ENCODE results near the gene MZF1. TPM values are rescaled to one million over a fixed set of nuclear protein-coding genes. Genes with fewer than 3 reads are reported as not detected.

MZF1 gene
- total and polyA plus RNA-seq, 2 donors (not counting 1 experiment from before 2014, with no cell fraction given) = 4.1 to 14.9 TPM

DNA sequence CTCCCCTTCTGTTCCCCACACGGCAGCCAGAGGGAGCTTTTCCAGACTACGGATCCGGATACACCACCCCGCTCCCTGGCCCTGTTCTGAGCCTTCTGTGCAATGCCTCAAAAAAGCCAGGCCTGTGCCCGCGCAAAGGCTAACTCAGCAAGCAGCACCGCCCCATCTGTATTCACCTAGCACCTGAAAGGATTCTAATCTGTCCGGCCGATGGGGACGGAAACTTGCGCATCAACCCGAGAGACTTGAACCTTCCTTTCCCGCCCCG lies 54.1 kb downstream of the MZF1 start:
- peaks cover 9% of the 10 kb centered on the region for H3K4me1 ChIP-seq (ENCODE audit: control insufficient read depth, extremely low read depth, insufficient read depth, low read length)
- TF ChIP-seq, protein P1, sequence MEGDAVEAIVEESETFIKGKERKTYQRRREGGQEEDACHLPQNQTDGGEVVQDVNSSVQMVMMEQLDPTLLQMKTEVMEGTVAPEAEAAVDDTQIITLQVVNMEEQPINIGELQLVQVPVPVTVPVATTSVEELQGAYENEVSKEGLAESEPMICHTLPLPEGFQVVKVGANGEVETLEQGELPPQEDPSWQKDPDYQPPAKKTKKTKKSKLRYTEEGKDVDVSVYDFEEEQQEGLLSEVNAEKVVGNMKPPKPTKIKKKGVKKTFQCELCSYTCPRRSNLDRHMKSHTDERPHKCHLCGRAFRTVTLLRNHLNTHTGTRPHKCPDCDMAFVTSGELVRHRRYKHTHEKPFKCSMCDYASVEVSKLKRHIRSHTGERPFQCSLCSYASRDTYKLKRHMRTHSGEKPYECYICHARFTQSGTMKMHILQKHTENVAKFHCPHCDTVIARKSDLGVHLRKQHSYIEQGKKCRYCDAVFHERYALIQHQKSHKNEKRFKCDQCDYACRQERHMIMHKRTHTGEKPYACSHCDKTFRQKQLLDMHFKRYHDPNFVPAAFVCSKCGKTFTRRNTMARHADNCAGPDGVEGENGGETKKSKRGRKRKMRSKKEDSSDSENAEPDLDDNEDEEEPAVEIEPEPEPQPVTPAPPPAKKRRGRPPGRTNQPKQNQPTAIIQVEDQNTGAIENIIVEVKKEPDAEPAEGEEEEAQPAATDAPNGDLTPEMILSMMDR (conservative IDR thresholded peaks at IDR 0.05 in 1 of 2, IDR thresholded peaks at IDR 0.05 in 1 of 2; ENCODE audit: low read depth in 1 of 2, low read length in 2 of 2) = peak; percentile 68 to 80
- no peak for TF ChIP-seq EZH2 (IDR thresholded peaks at IDR 0.05; ENCODE audit: low read length, missing control alignments)
- H2AFZ ChIP-seq (ENCODE audit: low read length) = peak overlapping the region; percentile 71
- peak overlapping the region; percentile 83 to 97 (median 92) for H3K4me3 ChIP-seq (replicated peaks in 1 of 4; ENCODE audit: control extremely low read depth in 1 of 4, insufficient read depth in 1 of 4, low read depth in 3 of 4, low read length in 4 of 4)
- peak; percentile 72 to 79 for DNase-seq (ENCODE audit: low read depth in 2 of 2)
- H4K20me1 ChIP-seq (ENCODE audit: control insufficient read depth, extremely low read depth, insufficient read depth, low read length) = no peaks in the 10 kb centered on the region
- H3K79me2 ChIP-seq (ENCODE audit: control insufficient read depth, insufficient read depth, low read length) = peaks cover 35% of the 10 kb centered on the region
- H3K9ac ChIP-seq (ENCODE audit: insufficient read depth, low read length) = peak overlapping the region; percentile 95
- H3K27me3 ChIP-seq (ENCODE audit: control insufficient read depth, insufficient read depth, low read length) = no peaks in the 10 kb centered on the region
- H3K9me3 ChIP-seq (ENCODE audit: control insufficient read depth, insufficient read depth, low read depth, low read length) = no peaks in the 10 kb centered on the region
- H3K36me3 ChIP-seq (ENCODE audit: control insufficient read depth, insufficient read depth, low read length) = peaks cover 9% of the 10 kb centered on the region
- H3K27ac ChIP-seq (ENCODE audit: insufficient read depth, low read length) = peak overlapping the region; percentile 94
- peak overlapping the region; percentile 99 for H3K4me2 ChIP-seq (ENCODE audit: extremely low read depth, insufficient read depth, low read length)

DNA sequence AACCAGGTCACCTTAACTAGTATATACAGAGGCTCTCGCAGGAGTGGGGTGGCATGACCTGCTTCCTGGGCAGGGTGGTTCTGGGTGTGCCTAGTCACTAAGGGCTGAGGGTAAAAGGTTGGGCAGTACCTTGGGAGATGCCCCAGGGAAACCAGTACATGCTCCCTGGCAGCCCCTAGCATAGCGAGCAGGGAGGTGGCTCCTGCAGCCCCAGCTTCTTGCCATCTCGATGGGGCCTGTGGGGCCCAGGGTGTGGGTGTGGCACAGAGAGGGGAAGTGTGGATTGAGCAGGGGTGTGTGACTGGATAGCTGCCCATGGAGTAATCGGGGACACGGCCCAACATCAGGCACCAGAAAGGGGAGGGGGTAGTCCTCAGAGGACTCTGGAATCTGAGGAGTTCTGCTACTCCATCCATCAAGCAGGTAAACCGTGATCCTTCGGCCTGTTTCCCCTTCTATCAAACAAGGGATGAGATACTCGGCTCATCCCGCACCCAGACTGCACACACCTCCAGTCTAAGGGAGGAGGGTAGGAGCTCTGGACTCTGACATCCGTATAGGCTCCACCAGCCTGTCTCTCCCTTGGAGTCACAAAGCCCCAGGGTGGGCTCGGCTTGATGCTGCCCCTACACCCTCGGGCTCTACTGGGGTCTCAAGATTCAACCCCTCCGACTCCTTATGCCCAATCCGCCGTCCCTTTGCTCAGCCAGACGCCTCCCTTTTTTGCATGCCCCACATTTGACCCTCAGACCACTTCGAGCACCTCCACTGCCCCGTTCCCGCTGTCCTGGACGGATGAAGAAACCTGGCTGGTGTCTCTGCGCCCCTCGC lies 54.7 kb downstream of the MZF1 start:
- H3K4me3 ChIP-seq (replicated peaks in 1 of 4; ENCODE audit: control extremely low read depth in 1 of 4, insufficient read depth in 1 of 4, low read depth in 3 of 4, low read length in 4 of 4) = peak overlapping the region; percentile 83 to 97 (median 92)
- H3K4me2 ChIP-seq (ENCODE audit: extremely low read depth, insufficient read depth, low read length) = peak overlapping the region; percentile 99
- no peaks in the 10 kb centered on the region for H3K27me3 ChIP-seq (ENCODE audit: control insufficient read depth, insufficient read depth, low read length)
- TF ChIP-seq EZH2 (IDR thresholded peaks at IDR 0.05; ENCODE audit: low read length, missing control alignments) = no peak
- TF ChIP-seq, protein P1 (conservative IDR thresholded peaks at IDR 0.05 in 1 of 2, IDR thresholded peaks at IDR 0.05 in 1 of 2; ENCODE audit: low read depth in 1 of 2, low read length in 2 of 2) = no peak
- H3K36me3 ChIP-seq (ENCODE audit: control insufficient read depth, insufficient read depth, low read length) = peaks cover 9% of the 10 kb centered on the region
- H2AFZ ChIP-seq (ENCODE audit: low read length) = no peak overlapping the region
- no peaks in the 10 kb centered on the region for H3K9me3 ChIP-seq (ENCODE audit: control insufficient read depth, insufficient read depth, low read depth, low read length)
- peak overlapping the region; percentile 95 for H3K9ac ChIP-seq (ENCODE audit: insufficient read depth, low read length)
- DNase-seq (ENCODE audit: low read depth in 2 of 2) = no peak
- H3K79me2 ChIP-seq (ENCODE audit: control insufficient read depth, insufficient read depth, low read length) = peaks cover 35% of the 10 kb centered on the region
- peak overlapping the region; percentile 94 for H3K27ac ChIP-seq (ENCODE audit: insufficient read depth, low read length)
- H3K4me1 ChIP-seq (ENCODE audit: control insufficient read depth, extremely low read depth, insufficient read depth, low read length) = peaks cover 9% of the 10 kb centered on the region
- H4K20me1 ChIP-seq (ENCODE audit: control insufficient read depth, extremely low read depth, insufficient read depth, low read length) = no peaks in the 10 kb centered on the region

DNA sequence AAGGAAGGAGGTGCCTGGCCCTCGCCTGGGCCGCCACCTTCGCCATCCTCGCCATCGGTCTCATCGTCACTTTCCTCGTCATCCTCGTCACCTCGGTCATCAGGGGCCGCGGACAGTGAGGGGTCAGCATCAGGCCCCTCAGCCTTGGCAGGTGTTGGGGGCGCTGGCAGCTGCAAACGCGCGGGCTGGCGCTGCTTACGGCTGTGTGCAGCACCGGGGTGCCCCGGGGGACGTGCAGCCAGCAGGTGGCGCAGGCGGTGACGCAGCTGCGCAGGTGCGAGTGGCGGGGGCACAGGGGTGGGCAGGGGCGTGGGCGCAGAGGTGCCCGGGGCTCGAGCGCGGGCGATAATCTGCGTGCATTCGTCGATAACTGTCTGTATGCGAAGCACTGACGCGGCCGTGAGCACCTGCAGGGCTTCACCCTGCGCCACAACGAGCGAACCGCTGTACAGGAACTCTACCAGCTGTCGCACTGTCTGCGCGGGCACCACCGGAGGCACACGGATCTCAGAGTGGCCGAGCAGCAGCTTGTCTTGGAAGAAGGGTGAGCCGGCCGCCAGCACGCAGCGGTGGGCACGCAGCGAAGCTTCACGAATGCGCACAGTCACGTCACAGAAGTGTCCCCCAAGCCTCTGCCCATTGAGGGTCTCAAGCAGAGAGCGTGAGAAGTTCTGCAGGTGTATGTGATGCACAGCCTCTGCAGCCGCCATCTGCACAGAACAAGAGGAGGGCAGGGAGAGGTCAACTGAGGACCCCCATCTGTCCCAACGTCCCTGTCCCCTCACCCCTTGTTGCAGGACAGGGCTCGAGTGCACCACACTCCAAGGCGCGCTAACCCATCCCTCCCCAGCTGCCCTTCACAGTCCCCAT lies 55.9 kb downstream of the MZF1 start:
- Histone ChIP-seq H3K36me3 (ENCODE audit: control insufficient read depth, insufficient read depth, low read length) (peaks cover 9% of the 10 kb centered on the region), H3K79me2 (ENCODE audit: control insufficient read depth, insufficient read depth, low read length) (peaks cover 35% of the 10 kb centered on the region), H3K9ac (ENCODE audit: insufficient read depth, low read length) (no peak overlapping the region), H3K27ac (ENCODE audit: insufficient read depth, low read length) (no peak overlapping the region), H3K4me3 (replicated peaks in 1 of 4; ENCODE audit: control extremely low read depth in 1 of 4, insufficient read depth in 1 of 4, low read depth in 3 of 4, low read length in 4 of 4) (no peak overlapping the region), H3K4me1 (ENCODE audit: control insufficient read depth, extremely low read depth, insufficient read depth, low read length) (peaks cover 9% of the 10 kb centered on the region), H3K9me3 (ENCODE audit: control insufficient read depth, insufficient read depth, low read depth, low read length) (no peaks in the 10 kb centered on the region), H3K4me2 (ENCODE audit: extremely low read depth, insufficient read depth, low read length) (no peak overlapping the region), H3K27me3 (ENCODE audit: control insufficient read depth, insufficient read depth, low read length) (no peaks in the 10 kb centered on the region), H4K20me1 (ENCODE audit: control insufficient read depth, extremely low read depth, insufficient read depth, low read length) (no peaks in the 10 kb centered on the region), H2AFZ (ENCODE audit: low read length) (no peak overlapping the region)
- DNase-seq (ENCODE audit: low read depth in 2 of 2) = no peak
- TF ChIP-seq EZH2 (IDR thresholded peaks at IDR 0.05; ENCODE audit: low read length, missing control alignments) = no peak
- TF ChIP-seq, protein P1 (conservative IDR thresholded peaks at IDR 0.05 in 1 of 2, IDR thresholded peaks at IDR 0.05 in 1 of 2; ENCODE audit: low read depth in 1 of 2, low read length in 2 of 2) = no peak

All from fibroblast of lung (primary cell).